GM23338 (cell line): ENCODE measurements around the gene VTA1. TPM values are rescaled to one million over a fixed set of nuclear protein-coding genes. Genes with fewer than 3 reads are reported as not detected.

Source experiments
- ATAC-seq: fragments of 200-7000 bp; cut with Tn5 transposase; 3 replicates; pipeline ENCODE4 v1.9.1; 2020
- DNase-seq: peaks from one replicate; pipeline ENCODE4 v3.0.0-alpha.2; 2015; ENCODE audit warnings: low spot score
- H2AFZ ChIP-seq: fragments of 200-600 bp; sonication (generic); 2 replicates; pipeline ENCODE4 v1.8.0; 2016; ENCODE audit warnings: antibody characterized with exemption, mild to moderate bottlenecking, moderate library complexity
- H3F3A ChIP-seq: fragments of 200-600 bp; sonication (generic); replicated peaks from 2 replicates; pipeline ENCODE4 v1.8.0; 2017; ENCODE audit warnings: antibody characterized with exemption, mixed run types, low read depth
- H3K27ac ChIP-seq: fragments of 200-600 bp; sonication (generic); 2 replicates; pipeline ENCODE4 v1.6.1; 2016; ENCODE audit warnings: low read depth
- H3K27me3 ChIP-seq: fragments of 200-600 bp; sonication (generic); 2 replicates; pipeline ENCODE4 v1.8.0; 2016; ENCODE audit warnings: mild to moderate bottlenecking, mixed run types, moderate library complexity; ENCODE audit not compliant: insufficient read depth
- H3K36me3 ChIP-seq: fragments of 200-600 bp; sonication (generic); 2 replicates; pipeline ENCODE4 v1.8.0; 2016; ENCODE audit warnings: mild to moderate bottlenecking; ENCODE audit not compliant: insufficient read depth
- H3K4me1 ChIP-seq: fragments of 200-600 bp; sonication (generic); 2 replicates; pipeline ENCODE4 v1.8.0; 2016; ENCODE audit warnings: mild to moderate bottlenecking, moderate library complexity; ENCODE audit not compliant: insufficient read depth
- H3K4me2 ChIP-seq: fragments of 200-600 bp; sonication (generic); 2 replicates; pipeline ENCODE4 v1.7.1; 2017; ENCODE audit warnings: mixed run types
- H3K4me3 ChIP-seq: fragments of 200-600 bp; sonication (generic); 2 replicates; pipeline ENCODE4 v1.6.1; 2016; ENCODE audit warnings: mixed run types
- H3K79me2 ChIP-seq: fragments of 200-600 bp; sonication (generic); replicated peaks from 2 replicates; pipeline ENCODE4 v1.8.0; 2017; ENCODE audit warnings: mild to moderate bottlenecking; ENCODE audit not compliant: insufficient read depth
- H3K9me2 ChIP-seq: fragments of 200-600 bp; sonication (generic); 2 replicates; pipeline ENCODE4 v1.8.0; 2017; ENCODE audit not compliant: insufficient read depth
- H4K20me1 ChIP-seq: fragments of 200-600 bp; sonication (generic); replicated peaks from 2 replicates; pipeline ENCODE4 v1.8.0; 2017; ENCODE audit warnings: mild to moderate bottlenecking; ENCODE audit not compliant: insufficient read depth
- H3K27ac Mint-ChIP-seq: 2 replicates; pipeline ENCODE4 v1.8.0; 2020; ENCODE audit warnings: inconsistent platforms, mild to moderate bottlenecking, moderate library complexity, mixed read lengths
- H3K27me3 Mint-ChIP-seq: 3 replicates; pipeline ENCODE4 v1.8.0; 2022; ENCODE audit warnings: low read depth, mild to moderate bottlenecking, moderate library complexity, mixed read lengths, inconsistent platforms; ENCODE audit not compliant: insufficient read depth, poor library complexity
- H3K36me3 Mint-ChIP-seq: 3 replicates; pipeline ENCODE4 v1.8.0; 2021; ENCODE audit warnings: low read depth, mild to moderate bottlenecking, inconsistent platforms, moderate library complexity, mixed read lengths
- H3K4me1 Mint-ChIP-seq: 3 replicates; pipeline ENCODE4 v1.8.0; 2020; ENCODE audit warnings: mild to moderate bottlenecking, inconsistent platforms, mixed read lengths
- H3K4me3 Mint-ChIP-seq: 3 replicates; pipeline ENCODE4 v1.8.0; 2021; ENCODE audit warnings: moderate library complexity, mild to moderate bottlenecking, inconsistent platforms, mixed read lengths
- H3K9me3 Mint-ChIP-seq: 3 replicates; pipeline ENCODE4 v1.8.0; 2020; ENCODE audit warnings: moderate library complexity, mild to moderate bottlenecking, inconsistent platforms, mixed read lengths
- CREB1 ChIP-seq: fragments of 250-450 bp; sonication (Bioruptor Pico); IDR thresholded peaks from 2 replicates; pipeline ENCODE4 v1.5.0; 2020; ENCODE audit warnings: low read depth, mild to moderate bottlenecking, moderate library complexity
- EZH2 ChIP-seq: fragments of 200-600 bp; sonication (generic); IDR thresholded peaks from one replicate; pipeline ENCODE4 v1.8.0; 2017; ENCODE audit warnings: antibody characterized with exemption, mild to moderate bottlenecking, low read depth; ENCODE audit not compliant: unreplicated experiment
- EZH2phosphoT487 ChIP-seq: fragments of 200-600 bp; sonication (generic); IDR thresholded peaks from one replicate; pipeline ENCODE4 v1.8.1; 2018; ENCODE audit warnings: antibody characterized with exemption; ENCODE audit not compliant: unreplicated experiment
- NANOG ChIP-seq: IDR thresholded peaks from 2 replicates; pipeline ENCODE4 v1.6.1; 2016; ENCODE audit warnings: antibody characterized with exemption, borderline replicate concordance
- ZNF331 ChIP-seq: fragments of 250-450 bp; sonication (Bioruptor Pico); IDR thresholded peaks from 2 replicates; pipeline ENCODE4 v1.5.0; 2020; ENCODE audit warnings: low read depth, mild to moderate bottlenecking, moderate library complexity
- ZNF462 ChIP-seq: fragments of 250-450 bp; sonication (Bioruptor Pico); IDR thresholded peaks from 2 replicates; pipeline ENCODE4 v1.5.0; 2020; ENCODE audit warnings: mild to moderate bottlenecking, moderate library complexity
- polyA plus RNA-seq: library from polyadenylated mRNA; unstranded; fragments of >200 nt; fragmentation: Nextera tagmentation; extraction: Ambion mirVana; gene quantifications from 2 replicates; pipeline ENCODE4 v1.2.1, GENCODE V29; 2016
- total RNA-seq: library from RNA; depleted of rRNA; stranded (reverse); fragments of >200 nt; shearing (Covaris generic); gene quantifications from 2 replicates; pipeline ENCODE4 v1.2.3, GENCODE V29; 2014
- TF ChIP-seq, protein P1 (sequence below): IDR thresholded peaks from 2 replicates; pipeline ENCODE4 v1.6.1; 2016; ENCODE audit warnings: antibody characterized with exemption
- TF ChIP-seq, protein P2 (sequence below): IDR thresholded peaks from one replicate; pipeline ENCODE4 v1.6.1; 2018; ENCODE audit warnings: antibody characterized with exemption; ENCODE audit not compliant: unreplicated experiment
- TF ChIP-seq, protein P3 (sequence below), 2 experiments: fragments of 200-600 bp in 1 of 2; sonication (generic) in 1 of 2; conservative IDR thresholded peaks; 2 replicates each; pipeline versions ENCODE4 v1.5.1 to v1.6.1; 2016 to 2017; ENCODE audit warnings: antibody characterized with exemption in 2 of 2, low read depth in 2 of 2, mild to moderate bottlenecking in 2 of 2, moderate library complexity in 1 of 2

VTA1 gene
- total and polyA plus RNA-seq, 2 experiments from 2014 or later = 102 to 104 TPM

- H3K4me3 ChIP-seq = no peak overlapping the region
- 0 out of 2 replicates have a peak, but pooled peaks cover 3% of the 10 kb centered on the region for H3K9me2 ChIP-seq
- H3K36me3 ChIP-seq = no peaks in the 10 kb centered on the region
- H3K27me3 ChIP-seq = no peaks in the 10 kb centered on the region
- DNase-seq = no peak
- H2AFZ ChIP-seq = no peak overlapping the region
- H3K4me2 ChIP-seq = no peak overlapping the region
- no peak overlapping the region for H3K27ac ChIP-seq
- no peak for TF ChIP-seq EZH2phosphoT487
- no peaks in the 10 kb centered on the region for H4K20me1 ChIP-seq
- H3K4me3 Mint-ChIP-seq = no peak overlapping the region
- H3K4me1 ChIP-seq = no peaks in the 10 kb centered on the region
- no peaks in the 10 kb centered on the region for H3K79me2 ChIP-seq
- H3F3A ChIP-seq = no peaks in the 10 kb centered on the region
- H3K27me3 Mint-ChIP-seq = peaks cover 1% of the 10 kb centered on the region
- H3K4me1 Mint-ChIP-seq = no peaks in the 10 kb centered on the region; the same call in 2 of the 3 replicates
- no peak overlapping the region for H3K27ac Mint-ChIP-seq
- H3K36me3 Mint-ChIP-seq = no peaks in the 10 kb centered on the region
- no peak for ATAC-seq
- peaks cover 13% of the 10 kb centered on the region for H3K9me3 Mint-ChIP-seq
These were observed 78.5 kb downstream of the VTA1 start for GRCh38 chr6:142225552-142225951.

DNA sequence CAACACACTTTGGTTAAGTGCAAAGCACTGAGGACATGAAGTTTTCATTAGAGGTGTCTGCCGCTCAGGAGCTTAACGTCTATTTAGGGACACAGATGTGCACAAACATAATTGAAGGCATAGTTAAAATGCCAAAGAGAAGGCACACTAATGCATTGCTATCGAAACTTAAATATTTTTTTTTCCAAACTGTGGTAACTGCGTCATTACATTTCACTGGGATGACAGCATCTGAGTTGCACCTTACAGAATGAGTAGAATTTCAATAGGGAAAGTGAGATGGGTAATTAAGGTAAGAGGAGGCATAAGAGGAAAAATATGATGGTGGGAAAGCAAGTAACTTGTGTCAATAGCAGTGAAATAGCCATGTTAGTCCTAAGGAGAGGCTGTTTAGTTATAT, 79.7 kb downstream of the VTA1 start:
- DNase-seq (no peak), ATAC-seq (no peak)
- Histone ChIP-seq H3K4me2 (no peak overlapping the region), H3F3A (no peaks in the 10 kb centered on the region), H3K4me1 (peaks cover 4% of the 10 kb centered on the region), H3K36me3 (no peaks in the 10 kb centered on the region), H4K20me1 (no peaks in the 10 kb centered on the region), H2AFZ (no peak overlapping the region), H3K27ac (no peak overlapping the region), H3K9me2 (0 out of 2 replicates have a peak, but pooled peaks cover 3% of the 10 kb centered on the region), H3K27me3 (no peaks in the 10 kb centered on the region), H3K79me2 (no peaks in the 10 kb centered on the region), H3K4me3 (no peak overlapping the region)
- Mint-ChIP-seq H3K27ac (no peak overlapping the region), H3K36me3 (no peaks in the 10 kb centered on the region), H3K4me3 (no peak overlapping the region), H3K27me3 (peaks cover 1% of the 10 kb centered on the region), H3K9me3 (peaks cover 13% of the 10 kb centered on the region), H3K4me1 (peaks cover 3% of the 10 kb centered on the region; the same call in 1 of the 3 replicates)
- TF ChIP-seq ZNF331 (CRISPR knock-in tag) (no peak), EZH2 (no peak), CREB1 (CRISPR knock-in tag) (no peak), NANOG (no peak), ZNF462 (CRISPR knock-in tag) (no peak)
- TF ChIP-seq, protein P1, sequence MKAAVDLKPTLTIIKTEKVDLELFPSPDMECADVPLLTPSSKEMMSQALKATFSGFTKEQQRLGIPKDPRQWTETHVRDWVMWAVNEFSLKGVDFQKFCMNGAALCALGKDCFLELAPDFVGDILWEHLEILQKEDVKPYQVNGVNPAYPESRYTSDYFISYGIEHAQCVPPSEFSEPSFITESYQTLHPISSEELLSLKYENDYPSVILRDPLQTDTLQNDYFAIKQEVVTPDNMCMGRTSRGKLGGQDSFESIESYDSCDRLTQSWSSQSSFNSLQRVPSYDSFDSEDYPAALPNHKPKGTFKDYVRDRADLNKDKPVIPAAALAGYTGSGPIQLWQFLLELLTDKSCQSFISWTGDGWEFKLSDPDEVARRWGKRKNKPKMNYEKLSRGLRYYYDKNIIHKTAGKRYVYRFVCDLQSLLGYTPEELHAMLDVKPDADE = no peak
- TF ChIP-seq, protein P2, sequence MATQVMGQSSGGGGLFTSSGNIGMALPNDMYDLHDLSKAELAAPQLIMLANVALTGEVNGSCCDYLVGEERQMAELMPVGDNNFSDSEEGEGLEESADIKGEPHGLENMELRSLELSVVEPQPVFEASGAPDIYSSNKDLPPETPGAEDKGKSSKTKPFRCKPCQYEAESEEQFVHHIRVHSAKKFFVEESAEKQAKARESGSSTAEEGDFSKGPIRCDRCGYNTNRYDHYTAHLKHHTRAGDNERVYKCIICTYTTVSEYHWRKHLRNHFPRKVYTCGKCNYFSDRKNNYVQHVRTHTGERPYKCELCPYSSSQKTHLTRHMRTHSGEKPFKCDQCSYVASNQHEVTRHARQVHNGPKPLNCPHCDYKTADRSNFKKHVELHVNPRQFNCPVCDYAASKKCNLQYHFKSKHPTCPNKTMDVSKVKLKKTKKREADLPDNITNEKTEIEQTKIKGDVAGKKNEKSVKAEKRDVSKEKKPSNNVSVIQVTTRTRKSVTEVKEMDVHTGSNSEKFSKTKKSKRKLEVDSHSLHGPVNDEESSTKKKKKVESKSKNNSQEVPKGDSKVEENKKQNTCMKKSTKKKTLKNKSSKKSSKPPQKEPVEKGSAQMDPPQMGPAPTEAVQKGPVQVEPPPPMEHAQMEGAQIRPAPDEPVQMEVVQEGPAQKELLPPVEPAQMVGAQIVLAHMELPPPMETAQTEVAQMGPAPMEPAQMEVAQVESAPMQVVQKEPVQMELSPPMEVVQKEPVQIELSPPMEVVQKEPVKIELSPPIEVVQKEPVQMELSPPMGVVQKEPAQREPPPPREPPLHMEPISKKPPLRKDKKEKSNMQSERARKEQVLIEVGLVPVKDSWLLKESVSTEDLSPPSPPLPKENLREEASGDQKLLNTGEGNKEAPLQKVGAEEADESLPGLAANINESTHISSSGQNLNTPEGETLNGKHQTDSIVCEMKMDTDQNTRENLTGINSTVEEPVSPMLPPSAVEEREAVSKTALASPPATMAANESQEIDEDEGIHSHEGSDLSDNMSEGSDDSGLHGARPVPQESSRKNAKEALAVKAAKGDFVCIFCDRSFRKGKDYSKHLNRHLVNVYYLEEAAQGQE = no peak
- TF ChIP-seq, protein P3, sequence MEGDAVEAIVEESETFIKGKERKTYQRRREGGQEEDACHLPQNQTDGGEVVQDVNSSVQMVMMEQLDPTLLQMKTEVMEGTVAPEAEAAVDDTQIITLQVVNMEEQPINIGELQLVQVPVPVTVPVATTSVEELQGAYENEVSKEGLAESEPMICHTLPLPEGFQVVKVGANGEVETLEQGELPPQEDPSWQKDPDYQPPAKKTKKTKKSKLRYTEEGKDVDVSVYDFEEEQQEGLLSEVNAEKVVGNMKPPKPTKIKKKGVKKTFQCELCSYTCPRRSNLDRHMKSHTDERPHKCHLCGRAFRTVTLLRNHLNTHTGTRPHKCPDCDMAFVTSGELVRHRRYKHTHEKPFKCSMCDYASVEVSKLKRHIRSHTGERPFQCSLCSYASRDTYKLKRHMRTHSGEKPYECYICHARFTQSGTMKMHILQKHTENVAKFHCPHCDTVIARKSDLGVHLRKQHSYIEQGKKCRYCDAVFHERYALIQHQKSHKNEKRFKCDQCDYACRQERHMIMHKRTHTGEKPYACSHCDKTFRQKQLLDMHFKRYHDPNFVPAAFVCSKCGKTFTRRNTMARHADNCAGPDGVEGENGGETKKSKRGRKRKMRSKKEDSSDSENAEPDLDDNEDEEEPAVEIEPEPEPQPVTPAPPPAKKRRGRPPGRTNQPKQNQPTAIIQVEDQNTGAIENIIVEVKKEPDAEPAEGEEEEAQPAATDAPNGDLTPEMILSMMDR (conservative IDR thresholded peaks at IDR 0.05; ENCODE audit: low read depth in 2 of 2) = no peak
